Testis (tissue), 3 donors: ENCODE measurements around the gene PTPRR. TPM values are rescaled to one million over a fixed set of nuclear protein-coding genes. Genes with fewer than 3 reads are reported as not detected.

Experiments
- DNase-seq: peaks from one replicate; pipeline ENCODE4 v3.0.0-alpha.2; 2019
- H3K27ac ChIP-seq, 2 donors: fragments of 200-600 bp; sonication (generic); one replicate each; pipeline ENCODE4 v1.5.1; 2019
- H3K27me3 ChIP-seq: fragments of 200-600 bp; sonication (generic); one replicate; pipeline ENCODE4 v1.5.1; 2019
- H3K36me3 ChIP-seq: fragments of 200-600 bp; sonication (generic); one replicate; pipeline ENCODE4 v1.5.1; 2017; ENCODE audit warnings: low read depth; ENCODE audit errors: missing control alignments
- H3K4me1 ChIP-seq: fragments of 200-600 bp; sonication (generic); one replicate; pipeline ENCODE4 v1.5.1; 2019
- H3K4me3 ChIP-seq, 2 donors: fragments of 200-600 bp; sonication (generic); one replicate each; pipeline ENCODE4 v1.5.1; 2017 to 2019
- H3K9me3 ChIP-seq: fragments of 200-600 bp; sonication (generic); one replicate; pipeline ENCODE4 v1.5.1; 2017
- POLR2A ChIP-seq: fragments of 450-650 bp; IDR thresholded peaks from one replicate; pipeline ENCODE4 v1.6.1; 2017; ENCODE audit warnings: antibody characterized with exemption, mild to moderate bottlenecking, moderate library complexity
- WGBS, 2 donors: methylation state at CpG; one replicate each; pipeline ENCODE4 v1.1.5; 2018; 5-methylcytosine and 5-hydroxymethylcytosine counted together
- intact Hi-C: fragments of 100-400 bp; cut with DNase I; formaldehyde crosslinking; loops from one replicate; pipeline ENCODE4 v1.15.1; 2023; ENCODE audit warnings: low total_unique reads
- polyA plus RNA-seq: library from polyadenylated mRNA; stranded (reverse); fragments of 350-450 nt; fragmentation: Illumina TruSeq; extraction: RNeasy Lipid Tissue Mini Kit (QIAGEN cat#74804); gene quantifications from one replicate; pipeline ENCODE4 v1.2.3, GENCODE V29; 2014; ENCODE audit warnings: low read depth, low replicate concordance; ENCODE audit not compliant: insufficient read depth
- total RNA-seq, 2 donors: library from RNA; depleted of rRNA; stranded (reverse); fragments of >200 nt; gene quantifications; one replicate each; pipeline ENCODE4 v1.2.3, GENCODE V29; 2016
- TF ChIP-seq, protein P1 (sequence below), 3 experiments: fragments of 450-650 bp in 2 of 3; fragments of 200-600 bp in 1 of 3; sonication (generic) in 1 of 3; IDR thresholded peaks; one replicate each; pipeline ENCODE4 v1.5.1; 2016 to 2019; ENCODE audit warnings: antibody characterized with exemption in 3 of 3, mild to moderate bottlenecking in 2 of 3, moderate library complexity in 1 of 3

The PTPRR gene
- total and polyA plus RNA-seq, 3 donors from 2014 or later: 0.16 to 0.43 (median 0.24) TPM

DNA sequence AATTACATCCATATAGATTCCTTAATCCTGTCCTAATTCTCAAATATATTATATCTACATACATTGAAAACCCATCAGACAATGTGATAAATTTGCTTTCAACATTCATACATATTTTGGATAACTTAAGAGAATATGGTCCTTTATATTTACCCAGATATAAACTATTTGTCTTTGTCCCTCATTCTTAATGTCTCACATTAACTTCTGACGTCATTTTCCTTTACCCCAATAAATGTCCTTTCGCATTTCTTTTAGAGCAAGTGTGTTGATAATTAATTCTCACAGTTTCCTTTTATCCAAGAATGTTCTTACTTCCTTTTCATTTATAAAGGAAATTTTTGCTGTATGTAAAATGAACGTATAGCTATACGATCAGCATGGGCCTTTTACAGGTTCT, 12.6 kb upstream of the PTPRR start:
- TF ChIP-seq, protein P1, sequence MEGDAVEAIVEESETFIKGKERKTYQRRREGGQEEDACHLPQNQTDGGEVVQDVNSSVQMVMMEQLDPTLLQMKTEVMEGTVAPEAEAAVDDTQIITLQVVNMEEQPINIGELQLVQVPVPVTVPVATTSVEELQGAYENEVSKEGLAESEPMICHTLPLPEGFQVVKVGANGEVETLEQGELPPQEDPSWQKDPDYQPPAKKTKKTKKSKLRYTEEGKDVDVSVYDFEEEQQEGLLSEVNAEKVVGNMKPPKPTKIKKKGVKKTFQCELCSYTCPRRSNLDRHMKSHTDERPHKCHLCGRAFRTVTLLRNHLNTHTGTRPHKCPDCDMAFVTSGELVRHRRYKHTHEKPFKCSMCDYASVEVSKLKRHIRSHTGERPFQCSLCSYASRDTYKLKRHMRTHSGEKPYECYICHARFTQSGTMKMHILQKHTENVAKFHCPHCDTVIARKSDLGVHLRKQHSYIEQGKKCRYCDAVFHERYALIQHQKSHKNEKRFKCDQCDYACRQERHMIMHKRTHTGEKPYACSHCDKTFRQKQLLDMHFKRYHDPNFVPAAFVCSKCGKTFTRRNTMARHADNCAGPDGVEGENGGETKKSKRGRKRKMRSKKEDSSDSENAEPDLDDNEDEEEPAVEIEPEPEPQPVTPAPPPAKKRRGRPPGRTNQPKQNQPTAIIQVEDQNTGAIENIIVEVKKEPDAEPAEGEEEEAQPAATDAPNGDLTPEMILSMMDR (IDR thresholded peaks at IDR 0.05): no peak
- TF ChIP-seq POLR2A: no peak
- intact Hi-C loops: no loop called here
- Histone ChIP-seq H3K27ac (no peak overlapping the region), H3K4me3 (no peak overlapping the region), H3K27me3 (no peaks in the 10 kb centered on the region), H3K9me3 (no peaks in the 10 kb centered on the region), H3K4me1 (no peaks in the 10 kb centered on the region), H3K36me3 (no peaks in the 10 kb centered on the region)
- no peak for DNase-seq
- WGBS, 2 donors: 74 to 83% methylated on average over 4 of the region's 4 CpGs

DNA sequence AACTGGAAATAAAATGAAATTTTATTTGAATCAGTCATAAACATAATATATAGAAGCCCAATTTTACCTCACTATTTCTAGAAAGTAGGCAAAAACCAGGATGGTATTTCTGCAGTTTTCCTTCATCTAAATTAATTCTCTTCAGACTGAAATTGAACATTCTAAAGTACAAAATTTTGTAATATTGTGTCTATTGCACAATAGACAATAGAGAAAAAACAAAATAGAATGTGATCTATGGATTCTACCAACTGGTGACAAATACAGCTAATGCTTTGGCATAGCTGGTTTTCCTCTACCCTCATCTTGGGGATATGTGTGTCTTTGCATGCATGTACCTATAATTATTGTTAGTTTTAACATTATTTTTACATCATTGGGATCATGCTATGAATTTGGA, 8.5 kb upstream of the PTPRR start:
- intact Hi-C loops: no loop called here
- H3K36me3 ChIP-seq: no peaks in the 10 kb centered on the region
- TF ChIP-seq, protein P1 (IDR thresholded peaks at IDR 0.05): no peak
- TF ChIP-seq POLR2A: no peak

DNA sequence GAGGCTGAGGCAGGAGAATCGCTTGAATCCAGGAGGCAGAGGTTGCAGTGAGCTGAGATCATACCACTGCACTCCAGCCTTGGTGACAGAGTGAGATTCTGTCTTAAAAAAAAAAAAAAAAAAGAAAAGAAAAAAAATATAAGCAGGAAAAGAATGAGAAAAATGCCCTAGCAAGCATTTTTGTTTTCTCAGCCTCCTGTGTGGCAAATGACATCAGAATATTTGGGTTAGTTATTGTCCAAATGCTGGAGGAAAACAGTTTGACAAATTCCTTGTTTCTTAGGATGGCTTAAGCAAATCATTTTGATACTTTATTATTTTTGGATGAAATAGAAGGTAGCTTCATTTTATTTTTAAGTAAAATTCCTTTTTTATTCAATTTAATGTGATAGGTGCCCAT, 7.5 kb upstream of the PTPRR start:
- no peak for TF ChIP-seq POLR2A
- TF ChIP-seq, protein P1 (IDR thresholded peaks at IDR 0.05): no peak
- H3K27me3 ChIP-seq: no peaks in the 10 kb centered on the region
- H3K9me3 ChIP-seq: no peaks in the 10 kb centered on the region
- DNase-seq: no peak
- no peak overlapping the region for H3K4me3 ChIP-seq
- H3K36me3 ChIP-seq: no peaks in the 10 kb centered on the region
- H3K4me1 ChIP-seq: no peaks in the 10 kb centered on the region
- WGBS, 2 donors: 72 to 78% methylated on average over 1 of the region's 1 CpG
- no peak overlapping the region for H3K27ac ChIP-seq
- intact Hi-C loops: no loop called here

More for the DNA sequence above, 8.5 kb upstream of the PTPRR start:
- Histone ChIP-seq H3K9me3 (no peaks in the 10 kb centered on the region), H3K4me3 (no peak overlapping the region), H3K27me3 (no peaks in the 10 kb centered on the region), H3K4me1 (no peaks in the 10 kb centered on the region), H3K27ac (no peak overlapping the region)
- no peak for DNase-seq

DNA sequence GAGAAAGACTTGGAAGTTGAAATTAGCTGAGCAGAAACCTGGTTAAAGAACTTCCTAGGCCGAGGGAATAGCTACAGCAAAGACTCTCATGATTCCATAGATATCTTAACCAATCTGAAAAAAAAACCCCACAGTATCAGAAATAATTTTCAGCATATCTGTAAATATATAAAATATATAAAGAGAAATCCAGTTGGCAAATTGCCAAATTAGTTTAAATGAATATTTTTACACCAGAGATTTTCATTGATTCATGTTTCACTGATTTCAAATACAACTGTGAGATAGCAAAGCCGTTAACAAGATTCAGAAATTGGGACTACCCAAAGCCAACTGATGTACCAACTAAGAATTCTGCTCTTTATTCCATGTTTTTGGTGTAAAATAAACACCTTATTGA, 6.8 kb upstream of the PTPRR start:
- no peaks in the 10 kb centered on the region for H3K4me1 ChIP-seq
- H3K27me3 ChIP-seq: no peaks in the 10 kb centered on the region
- DNase-seq: no peak
- H3K9me3 ChIP-seq: no peaks in the 10 kb centered on the region
- no peak overlapping the region for H3K27ac ChIP-seq
- intact Hi-C loops: no loop called here
- TF ChIP-seq, protein P1 (IDR thresholded peaks at IDR 0.05): no peak
- TF ChIP-seq POLR2A: no peak
- H3K4me3 ChIP-seq: no peak overlapping the region
- H3K36me3 ChIP-seq: no peaks in the 10 kb centered on the region
- WGBS, 2 donors: 84% methylated on average over 2 of the region's 2 CpGs

DNA sequence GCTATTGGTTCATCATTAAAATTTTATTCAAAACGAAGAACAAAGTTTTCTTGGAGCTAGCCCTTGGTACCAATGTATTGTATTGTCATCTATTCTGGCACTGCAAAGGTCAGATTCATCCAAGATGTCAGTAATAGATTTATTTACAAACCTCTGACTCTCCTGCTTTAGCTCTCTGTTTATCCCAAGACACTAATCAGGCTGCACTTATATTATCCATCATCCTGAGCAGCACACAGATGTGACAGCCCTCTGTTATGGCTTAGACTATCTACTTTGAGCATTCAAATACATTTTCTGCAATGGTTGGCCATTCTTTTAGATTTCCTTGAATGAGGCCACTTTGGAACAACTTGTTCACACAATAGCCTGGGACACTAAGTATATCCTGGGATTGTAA, 5.0 kb upstream of the PTPRR start:
- intact Hi-C loops: no loop called here
- Histone ChIP-seq H3K4me1 (no peaks in the 10 kb centered on the region), H3K27me3 (no peaks in the 10 kb centered on the region), H3K36me3 (no peaks in the 10 kb centered on the region), H3K9me3 (no peaks in the 10 kb centered on the region), H3K27ac (no peak overlapping the region), H3K4me3 (no peak overlapping the region)
- TF ChIP-seq, protein P1 (IDR thresholded peaks at IDR 0.05): no peak
- no peak for TF ChIP-seq POLR2A
- no peak for DNase-seq
- WGBS, 2 donors: 70 to 78% methylated on average over 1 of the region's 1 CpG
